ENCODE data around the gene CSF2RB. TPM values are rescaled to one million over a fixed set of nuclear protein-coding genes. Genes with fewer than 3 reads are reported as not detected.

CSF2RB gene
- total RNA-seq, 2 experiments from 2014 or later, result 0.58 to 0.67 TPM

GRCh38 chr22:36926309-36926708, 12.9 kb downstream of the CSF2RB start:
- ChIA-PET POLR2A (no interaction called here), CTCF (interaction anchor here (1.3 kb wide), 1 partner anchor 55 kb away, joined by 4 read pairs; no protein-coding TSS in a partner anchor)
- no peak overlapping the region for H3K27ac Mint-ChIP-seq
- no peak for DNase-seq
- no peaks in the 10 kb centered on the region for H3K9me3 Mint-ChIP-seq
- H3K4me3 Mint-ChIP-seq, result no peak overlapping the region
- H3K4me1 Mint-ChIP-seq, result peaks cover 4% of the 10 kb centered on the region
- H3K36me3 Mint-ChIP-seq (ENCODE audit: low read depth), result no peaks in the 10 kb centered on the region
- H3K27me3 Mint-ChIP-seq, result peaks cover under 1% of the 10 kb centered on the region

- ChIA-PET POLR2A (no interaction called here), CTCF (interaction anchor here (0.5 to 1.3 kb wide), 4 partner anchors 14 to 374 kb away, joined by 3 to 4 read pairs (median 4); no protein-coding TSS in a partner anchor)
- Mint-ChIP-seq H3K27ac (peak overlapping the region; percentile 9), H3K36me3 (ENCODE audit: low read depth) (no peaks in the 10 kb centered on the region), H3K4me3 (no peak overlapping the region), H3K27me3 (no peaks in the 10 kb centered on the region), H3K4me1 (peaks cover 3% of the 10 kb centered on the region), H3K9me3 (no peaks in the 10 kb centered on the region)
- no peak for DNase-seq
Observed at GRCh38 chr22:36926721-36927435, 13.4 kb downstream of the CSF2RB start.

- POLR2A ChIA-PET, result no interaction called here
- Mint-ChIP-seq H3K9me3 (no peaks in the 10 kb centered on the region), H3K4me3 (no peak overlapping the region), H3K36me3 (ENCODE audit: low read depth) (no peaks in the 10 kb centered on the region), H3K27ac (no peak overlapping the region), H3K27me3 (no peaks in the 10 kb centered on the region), H3K4me1 (peaks cover 3% of the 10 kb centered on the region)
- DNase-seq, result no peak
- CTCF ChIA-PET, result interaction anchor here (1.1 kb wide), 1 partner anchor 13 kb away, joined by 3 read pairs; no protein-coding TSS in a partner anchor
Observed at GRCh38 chr22:36927671-36928070, 14.2 kb downstream of the CSF2RB start.

GRCh38 chr22:36928196-36928595, 14.8 kb downstream of the CSF2RB start:
- Mint-ChIP-seq H3K4me3 (no peak overlapping the region), H3K27ac (no peak overlapping the region), H3K4me1 (peaks cover 3% of the 10 kb centered on the region), H3K36me3 (ENCODE audit: low read depth) (no peaks in the 10 kb centered on the region), H3K9me3 (no peaks in the 10 kb centered on the region), H3K27me3 (no peaks in the 10 kb centered on the region)
- POLR2A ChIA-PET, result no interaction called here
- CTCF ChIA-PET, result interaction anchor here (1.1 kb wide), 1 partner anchor 13 kb away, joined by 3 read pairs; no protein-coding TSS in a partner anchor
- DNase-seq, result no peak

- ChIA-PET CTCF (interaction anchor here (1.0 kb wide), 1 partner anchor 10 kb away, joined by 3 read pairs; no protein-coding TSS in a partner anchor), POLR2A (no interaction called here)
- Mint-ChIP-seq H3K27ac (no peak overlapping the region), H3K4me3 (no peak overlapping the region), H3K4me1 (peaks cover 3% of the 10 kb centered on the region), H3K36me3 (ENCODE audit: low read depth) (no peaks in the 10 kb centered on the region), H3K27me3 (no peaks in the 10 kb centered on the region), H3K9me3 (no peaks in the 10 kb centered on the region)
- DNase-seq, result no peak
Observed at GRCh38 chr22:36928786-36929535, 15.5 kb downstream of the CSF2RB start.

GRCh38 chr22:36929621-36930020, 16.2 kb downstream of the CSF2RB start:
- H3K27me3 Mint-ChIP-seq, result no peaks in the 10 kb centered on the region
- no peaks in the 10 kb centered on the region for H3K36me3 Mint-ChIP-seq (ENCODE audit: low read depth)
- peaks cover 3% of the 10 kb centered on the region for H3K4me1 Mint-ChIP-seq
- ChIA-PET POLR2A (no interaction called here), CTCF (interaction anchor here (1.0 kb wide), 1 partner anchor 11 kb away, joined by 3 read pairs; no protein-coding TSS in a partner anchor)
- no peak overlapping the region for H3K4me3 Mint-ChIP-seq
- H3K27ac Mint-ChIP-seq, result no peak overlapping the region
- DNase-seq, result no peak
- no peaks in the 10 kb centered on the region for H3K9me3 Mint-ChIP-seq

DNA sequence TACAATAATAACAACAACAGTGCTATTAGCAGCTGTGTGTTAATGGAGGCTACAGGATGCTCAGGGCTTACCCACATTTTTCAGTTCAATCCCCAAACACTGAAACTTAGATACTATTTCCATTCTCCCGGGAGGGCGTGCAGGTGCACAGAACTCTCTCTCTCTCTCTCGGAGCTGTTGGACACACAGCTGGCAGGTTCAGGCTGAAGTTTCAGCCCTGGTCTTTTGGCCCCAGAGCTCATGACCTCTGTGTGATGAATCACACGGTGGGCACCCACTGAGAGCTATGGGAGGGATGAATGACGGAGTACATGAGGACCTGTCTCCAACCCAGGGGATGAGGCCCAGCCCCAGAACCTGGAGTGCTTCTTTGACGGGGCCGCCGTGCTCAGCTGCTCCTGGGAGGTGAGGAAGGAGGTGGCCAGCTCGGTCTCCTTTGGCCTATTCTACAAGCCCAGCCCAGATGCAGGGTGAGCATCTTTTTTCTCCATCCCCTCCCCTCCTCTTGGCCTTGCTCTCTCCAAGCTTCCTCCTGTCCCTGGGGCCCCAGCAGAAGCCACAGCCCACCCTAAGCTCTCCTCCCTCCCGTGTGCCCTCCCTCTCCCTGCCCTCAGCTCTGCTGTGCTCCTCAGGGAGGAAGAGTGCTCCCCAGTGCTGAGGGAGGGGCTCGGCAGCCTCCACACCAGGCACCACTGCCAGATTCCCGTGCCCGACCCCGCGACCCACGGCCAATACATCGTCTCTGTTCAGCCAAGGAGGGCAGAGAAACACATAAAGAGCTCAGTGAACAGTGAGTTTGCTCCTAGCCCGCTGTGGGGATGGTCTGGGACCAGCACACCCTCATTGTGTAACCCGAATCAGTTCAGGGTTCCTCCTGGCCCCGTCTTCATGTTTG, 16.9 kb downstream of the CSF2RB start:
- Mint-ChIP-seq H3K4me1 (peaks cover 3% of the 10 kb centered on the region), H3K4me3 (no peak overlapping the region), H3K27me3 (no peaks in the 10 kb centered on the region), H3K36me3 (ENCODE audit: low read depth) (no peaks in the 10 kb centered on the region), H3K9me3 (no peaks in the 10 kb centered on the region), H3K27ac (no peak overlapping the region)
- no peak for DNase-seq
- ChIA-PET CTCF (no interaction called here), POLR2A (no interaction called here)

DNA sequence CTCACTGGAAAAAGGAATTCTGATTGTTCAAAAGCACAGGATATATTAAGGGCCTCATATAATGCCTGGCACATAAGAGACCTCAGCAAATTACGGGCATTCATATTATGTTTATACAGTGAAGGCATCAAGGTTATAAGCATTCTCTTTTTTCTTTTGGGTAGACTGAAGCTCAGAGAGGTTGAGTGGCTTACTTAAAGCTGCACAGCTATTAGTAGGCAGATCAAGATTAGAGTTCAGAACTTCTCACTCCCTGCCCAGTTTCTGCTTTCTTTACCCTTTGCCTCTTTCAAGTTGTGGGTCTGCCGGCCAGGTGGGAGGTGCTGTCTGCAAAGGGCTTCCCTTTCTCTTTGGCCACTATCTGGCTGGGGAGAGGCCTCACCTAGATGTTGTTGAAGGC, 18.0 kb downstream of the CSF2RB start:
- CTCF ChIA-PET, result interaction anchor here (0.9 to 1.1 kb wide), 2 partner anchors 75 to 284 kb away, joined by 3 read pairs; no protein-coding TSS in a partner anchor
- H3K36me3 Mint-ChIP-seq (ENCODE audit: low read depth), result no peaks in the 10 kb centered on the region
- DNase-seq, result no peak
- H3K4me3 Mint-ChIP-seq, result no peak overlapping the region
- POLR2A ChIA-PET, result no interaction called here
- H3K27me3 Mint-ChIP-seq, result no peaks in the 10 kb centered on the region
- H3K27ac Mint-ChIP-seq, result no peak overlapping the region
- no peaks in the 10 kb centered on the region for H3K9me3 Mint-ChIP-seq
- H3K4me1 Mint-ChIP-seq, result peaks cover under 1% of the 10 kb centered on the region

DNA sequence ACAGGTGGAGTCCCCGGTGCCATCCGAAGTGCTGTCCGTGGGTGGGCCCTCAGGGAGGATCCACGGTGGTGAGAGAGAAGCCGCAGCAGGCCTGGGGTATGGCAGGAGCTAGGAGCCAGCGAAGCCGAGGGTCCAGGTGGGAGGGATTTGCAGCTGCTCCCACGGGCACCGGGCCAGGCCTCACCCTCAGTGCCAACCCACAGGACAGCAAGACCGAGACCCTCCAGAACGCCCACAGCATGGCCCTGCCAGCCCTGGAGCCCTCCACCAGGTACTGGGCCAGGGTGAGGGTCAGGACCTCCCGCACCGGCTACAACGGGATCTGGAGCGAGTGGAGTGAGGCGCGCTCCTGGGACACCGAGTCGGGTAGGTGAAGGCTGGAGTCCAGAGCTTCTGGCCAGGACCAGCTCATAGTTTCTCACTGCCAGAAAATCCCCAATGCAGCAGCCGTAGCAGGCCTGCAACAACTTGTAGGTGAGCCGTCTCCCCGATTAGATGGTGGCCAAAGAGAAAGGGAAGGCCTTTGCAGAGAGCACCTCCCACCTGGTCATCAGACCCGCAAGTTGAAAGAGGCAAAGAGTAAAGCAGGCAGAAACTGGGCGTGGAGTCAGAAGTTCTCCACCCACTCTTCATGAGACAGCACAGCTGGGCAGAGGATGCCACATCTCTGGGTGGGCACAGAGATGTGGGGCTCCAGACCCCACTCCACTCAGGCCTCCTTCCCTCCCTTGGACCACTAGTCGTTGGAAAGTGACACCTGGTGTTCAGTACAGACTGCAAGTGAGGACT, 20.4 kb downstream of the CSF2RB start:
- H3K27ac Mint-ChIP-seq, result no peak overlapping the region
- H3K4me3 Mint-ChIP-seq, result no peak overlapping the region
- no peaks in the 10 kb centered on the region for H3K27me3 Mint-ChIP-seq
- ChIA-PET CTCF (interaction anchor here (0.6 to 1.7 kb wide), 3 partner anchors 15 to 152 kb away, joined by 3 to 4 read pairs (median 4); no protein-coding TSS in a partner anchor), POLR2A (no interaction called here)
- DNase-seq, result no peak
- no peaks in the 10 kb centered on the region for H3K4me1 Mint-ChIP-seq
- no peaks in the 10 kb centered on the region for H3K9me3 Mint-ChIP-seq
- H3K36me3 Mint-ChIP-seq (ENCODE audit: low read depth), result no peaks in the 10 kb centered on the region

DNA sequence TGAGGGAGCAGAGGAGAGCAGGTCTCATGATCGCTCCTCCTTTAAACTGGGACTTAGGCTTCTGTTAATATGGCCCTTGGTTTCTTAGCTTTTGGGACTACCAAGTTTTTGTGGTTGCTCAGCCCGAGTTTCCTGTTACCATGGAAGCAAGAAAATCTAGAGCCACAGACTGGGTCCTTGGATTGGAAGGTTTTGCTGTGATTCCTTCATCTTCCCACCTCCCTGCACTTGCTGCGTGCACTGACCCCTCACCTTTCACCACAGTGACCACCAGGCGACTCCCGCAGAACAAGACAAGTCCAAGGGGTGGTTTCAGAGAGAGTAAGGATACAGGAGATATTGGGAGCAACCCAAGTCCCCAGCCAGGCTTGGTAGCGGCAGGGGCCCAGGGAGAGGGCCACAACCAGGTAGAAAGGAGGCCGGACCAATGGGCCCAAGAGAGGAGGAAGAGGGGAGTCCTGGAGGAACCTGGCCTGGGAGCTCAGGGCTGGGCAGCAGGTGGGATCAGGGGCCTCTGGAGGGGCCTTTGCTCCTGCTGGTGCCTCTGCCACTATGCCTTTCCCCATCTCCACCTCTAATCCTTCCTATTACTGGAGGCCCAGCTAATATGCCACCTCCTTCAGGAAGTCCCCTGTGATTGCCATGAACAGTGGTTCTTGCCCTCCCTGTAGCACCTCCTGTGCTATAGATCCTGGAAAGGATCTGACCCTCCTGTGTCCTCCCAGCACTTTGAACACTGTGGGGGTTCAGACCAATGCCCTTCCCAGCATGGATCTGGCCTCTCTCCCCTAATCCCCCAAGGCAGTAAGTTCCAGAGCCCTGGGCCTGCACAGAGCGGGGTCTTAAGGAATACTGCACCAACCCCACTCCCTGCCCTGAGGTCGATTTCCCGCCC, 21.2 kb downstream of the CSF2RB start:
- ChIA-PET POLR2A (no interaction called here), CTCF (interaction anchor here (0.7 to 1.7 kb wide), 3 partner anchors 16 to 153 kb away, joined by 3 to 4 read pairs (median 3); no protein-coding TSS in a partner anchor)
- Mint-ChIP-seq H3K4me1 (no peaks in the 10 kb centered on the region), H3K36me3 (ENCODE audit: low read depth) (no peaks in the 10 kb centered on the region), H3K4me3 (no peak overlapping the region), H3K9me3 (no peaks in the 10 kb centered on the region), H3K27me3 (peaks cover 2% of the 10 kb centered on the region), H3K27ac (no peak overlapping the region)
- DNase-seq, result no peak

GRCh38 chr22:36935313-36935610, 21.8 kb downstream of the CSF2RB start:
- H3K4me3 Mint-ChIP-seq, result no peak overlapping the region
- DNase-seq, result no peak
- ChIA-PET POLR2A (no interaction called here), CTCF (no interaction called here)
- H3K27ac Mint-ChIP-seq, result no peak overlapping the region
- H3K9me3 Mint-ChIP-seq, result no peaks in the 10 kb centered on the region
- no peaks in the 10 kb centered on the region for H3K36me3 Mint-ChIP-seq (ENCODE audit: low read depth)
- H3K27me3 Mint-ChIP-seq, result peaks cover 2% of the 10 kb centered on the region
- no peaks in the 10 kb centered on the region for H3K4me1 Mint-ChIP-seq
